Small intestine (tissue), 7 donors: ENCODE data around the gene RASSF1. TPM values are rescaled to one million over a fixed set of nuclear protein-coding genes. Genes with fewer than 3 reads are reported as not detected.

Experiments
- DNase-seq, 2 donors: peaks; one replicate each; pipeline versions ENCODE4 v3.0.0 to v3.0.0-alpha.2; 2013
- FAIRE-seq: peaks from 2 replicates; lab custom pipeline; 2012; peaks lifted over from hg19 to GRCh38; lab: Jason Lieb, UNC
- H3K27ac ChIP-seq, 3 donors: one replicate each; pipeline ENCODE4 v1.5.1; 2013; ENCODE audit warnings: low read length in 2 of 3, mild to moderate bottlenecking in 2 of 3, control low read depth in 1 of 3, inconsistent platforms in 1 of 3, low read depth in 1 of 3, moderate library complexity in 1 of 3
- H3K27me3 ChIP-seq, 3 donors: one replicate each; pipeline ENCODE4 v1.6.1; 2013; ENCODE audit warnings: low read length in 3 of 3, inconsistent platforms in 1 of 3; ENCODE audit not compliant: control insufficient read depth in 3 of 3, insufficient read depth in 3 of 3
- H3K36me3 ChIP-seq, 3 donors: one replicate each; pipeline ENCODE4 v1.6.1; 2013; ENCODE audit warnings: low read length in 3 of 3, inconsistent platforms in 1 of 3, low read depth in 1 of 3, mild to moderate bottlenecking in 1 of 3, moderate library complexity in 1 of 3; ENCODE audit not compliant: control insufficient read depth in 3 of 3, insufficient read depth in 2 of 3
- H3K4me1 ChIP-seq, 3 donors: one replicate each; pipeline ENCODE4 v1.6.1; 2013; ENCODE audit warnings: low read length in 2 of 3, inconsistent platforms in 1 of 3, low read depth in 1 of 3, mild to moderate bottlenecking in 1 of 3, moderate library complexity in 1 of 3; ENCODE audit not compliant: control insufficient read depth in 3 of 3, insufficient read depth in 2 of 3
- H3K4me3 ChIP-seq, 3 donors: one replicate each; pipeline ENCODE4 v1.5.1; 2013; ENCODE audit warnings: low read length in 3 of 3, control low read depth in 1 of 3, inconsistent platforms in 1 of 3, low read depth in 1 of 3, mild to moderate bottlenecking in 1 of 3, moderate library complexity in 1 of 3
- H3K9me3 ChIP-seq, 2 donors: one replicate each; pipeline ENCODE4 v1.6.1; 2013; ENCODE audit warnings: low read depth in 1 of 2, low read length in 1 of 2; ENCODE audit not compliant: control insufficient read depth in 2 of 2, insufficient read depth in 1 of 2
- WGBS, 3 donors: extraction: QIAGEN DNeasy Blood & Tissue Kit; methylation state at CpG; one replicate each; pipeline ENCODE4 v1.1.7; 2013; 5-methylcytosine and 5-hydroxymethylcytosine counted together
- polyA plus RNA-seq, 4 donors: library from polyadenylated mRNA; stranded (reverse) in 3 of 4; unstranded in 1 of 4; fragments of 200-250 nt in 3 of 4; fragments of 120-200 nt in 1 of 4; gene quantifications; one replicate each; pipeline versions ENCODE4 v1.2.1 to v1.2.3, GENCODE V29; 2013
- donor health status: healthy with polysubstance abuse.
- donor health status: control.
- donor health status: control.
- donor health status: Bipolar disorder and iron deficiency.
- donor health status: healthy.

RASSF1 gene
- polyA plus RNA-seq, 4 donors, result 16.3 to 39.0 (median 26.2) TPM

- 93 to 95% (median 94%) methylated on average over 18 of the region's 18 CpGs for WGBS, 3 donors
- Histone ChIP-seq H3K4me3 (no peak overlapping the region), H3K4me1 (peaks cover 7 to 36% (median 9%) of the 10 kb centered on the region in 3 donors), H3K36me3 (peaks cover 0 to 22% (median 0%) of the 10 kb centered on the region in 3 donors), H3K27me3 (no peaks in the 10 kb centered on the region), H3K27ac (no peak overlapping the region), H3K9me3 (no peaks in the 10 kb centered on the region)
- FAIRE-seq (no peak), DNase-seq (no peak)
Measured at GRCh38 chr3:50296721-50297383, 43.8 kb downstream of the RASSF1 start.

GRCh38 chr3:50295553-50296431, 44.8 kb downstream of the RASSF1 start:
- FAIRE-seq, result no peak
- H3K4me3 ChIP-seq, result no peak overlapping the region
- no peaks in the 10 kb centered on the region for H3K9me3 ChIP-seq
- WGBS, 3 donors, result 87 to 92% (median 89%) methylated on average over 8 of the region's 8 CpGs
- H3K36me3 ChIP-seq, result peaks cover 0 to 24% (median 0%) of the 10 kb centered on the region in 3 donors
- H3K27ac ChIP-seq, result no peak overlapping the region
- peaks cover 5 to 43% (median 9%) of the 10 kb centered on the region in 3 donors for H3K4me1 ChIP-seq
- no peaks in the 10 kb centered on the region for H3K27me3 ChIP-seq
- no peak for DNase-seq

- no peak overlapping the region for H3K27ac ChIP-seq
- no peak for FAIRE-seq
- 92 to 94% (median 92%) methylated on average over 22 of the region's 22 CpGs for WGBS, 3 donors
Measured at GRCh38 chr3:50294492-50295403, 45.9 kb downstream of the RASSF1 start.

DNA sequence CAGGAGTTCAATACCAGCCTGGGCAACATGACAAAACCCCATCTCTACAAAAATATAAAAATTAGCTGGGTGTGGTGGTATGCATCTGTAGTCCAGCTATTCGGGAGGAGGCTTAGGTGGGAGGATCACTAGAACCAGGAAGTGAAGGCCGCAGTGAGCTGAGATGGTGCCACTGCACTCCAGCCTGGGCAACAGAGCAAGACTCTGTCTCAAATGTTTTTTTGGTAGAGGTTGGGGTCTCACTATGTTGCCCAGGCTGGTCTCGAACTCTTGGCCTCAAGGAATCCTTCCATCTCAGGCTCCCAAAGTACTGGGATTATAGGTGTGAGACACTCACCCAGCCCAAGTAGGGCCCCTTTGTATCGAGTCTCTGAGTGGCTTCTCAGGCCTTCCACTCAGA, 46.5 kb downstream of the RASSF1 start:
- DNase-seq (no peak), FAIRE-seq (no peak)
- H3K4me1 ChIP-seq, result peaks cover 0 to 37% (median 5%) of the 10 kb centered on the region in 3 donors
- peaks cover 0 to 41% (median 0%) of the 10 kb centered on the region in 3 donors for H3K36me3 ChIP-seq
- WGBS, 3 donors, result 84 to 91% (median 88%) methylated on average over 4 of the region's 4 CpGs
- H3K9me3 ChIP-seq, result no peaks in the 10 kb centered on the region
- no peak overlapping the region for H3K27ac ChIP-seq
- no peaks in the 10 kb centered on the region for H3K27me3 ChIP-seq
- no peak overlapping the region for H3K4me3 ChIP-seq

More at GRCh38 chr3:50294492-50295403, 45.9 kb downstream of the RASSF1 start:
- Histone ChIP-seq H3K36me3 (peaks cover 0 to 34% (median 0%) of the 10 kb centered on the region in 3 donors), H3K27me3 (no peaks in the 10 kb centered on the region), H3K9me3 (no peaks in the 10 kb centered on the region), H3K4me3 (no peak overlapping the region), H3K4me1 (peaks cover 0 to 38% (median 5%) of the 10 kb centered on the region in 3 donors)
- no peak for DNase-seq

DNA sequence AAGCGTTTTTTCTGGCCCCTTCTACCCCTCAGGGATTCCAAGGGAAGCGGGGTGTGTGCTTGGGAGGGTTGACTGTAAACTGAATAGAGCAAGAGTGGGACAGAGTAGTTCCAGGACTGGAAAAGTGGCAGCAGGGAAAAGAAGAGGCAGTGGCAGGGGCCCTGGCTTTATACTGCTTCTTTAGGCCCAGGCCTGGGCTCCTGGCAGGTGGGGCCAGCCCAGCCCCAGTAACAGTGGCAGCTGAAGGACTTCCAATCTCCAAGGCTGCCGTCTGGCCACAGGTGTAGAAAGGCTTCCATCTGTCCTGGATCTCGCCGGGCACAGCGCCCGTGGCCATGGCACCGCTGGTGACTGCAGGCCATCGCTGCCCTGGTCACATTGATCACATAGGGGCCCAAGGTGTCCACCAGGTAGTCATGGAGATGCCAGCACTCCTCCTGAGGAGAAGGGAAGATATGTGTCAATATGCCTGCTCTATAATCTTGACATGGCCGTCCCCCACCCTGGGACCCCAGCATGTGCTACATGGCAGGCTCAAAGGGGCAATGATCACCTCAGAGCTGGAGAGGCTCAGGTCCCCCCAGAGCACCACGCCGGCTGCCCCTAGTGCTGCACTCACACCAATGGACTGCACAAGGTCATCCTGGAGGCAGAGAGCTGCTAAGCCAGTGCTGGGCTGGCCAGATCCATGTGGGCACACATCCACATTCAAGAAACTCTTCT, 47.4 kb downstream of the RASSF1 start:
- peaks cover 0 to 50% (median 0%) of the 10 kb centered on the region in 3 donors for H3K36me3 ChIP-seq
- DNase-seq (no peak), FAIRE-seq (no peak)
- no peaks in the 10 kb centered on the region for H3K27me3 ChIP-seq
- H3K4me3 ChIP-seq, result no peak overlapping the region
- peak overlapping the region in 2 of 3 donors; percentile 71 for H3K27ac ChIP-seq
- WGBS, 3 donors, result 77 to 82% (median 81%) methylated on average over 12 of the region's 12 CpGs
- no peaks in the 10 kb centered on the region for H3K9me3 ChIP-seq
- peaks cover 0 to 29% (median 0%) of the 10 kb centered on the region in 3 donors for H3K4me1 ChIP-seq

DNA sequence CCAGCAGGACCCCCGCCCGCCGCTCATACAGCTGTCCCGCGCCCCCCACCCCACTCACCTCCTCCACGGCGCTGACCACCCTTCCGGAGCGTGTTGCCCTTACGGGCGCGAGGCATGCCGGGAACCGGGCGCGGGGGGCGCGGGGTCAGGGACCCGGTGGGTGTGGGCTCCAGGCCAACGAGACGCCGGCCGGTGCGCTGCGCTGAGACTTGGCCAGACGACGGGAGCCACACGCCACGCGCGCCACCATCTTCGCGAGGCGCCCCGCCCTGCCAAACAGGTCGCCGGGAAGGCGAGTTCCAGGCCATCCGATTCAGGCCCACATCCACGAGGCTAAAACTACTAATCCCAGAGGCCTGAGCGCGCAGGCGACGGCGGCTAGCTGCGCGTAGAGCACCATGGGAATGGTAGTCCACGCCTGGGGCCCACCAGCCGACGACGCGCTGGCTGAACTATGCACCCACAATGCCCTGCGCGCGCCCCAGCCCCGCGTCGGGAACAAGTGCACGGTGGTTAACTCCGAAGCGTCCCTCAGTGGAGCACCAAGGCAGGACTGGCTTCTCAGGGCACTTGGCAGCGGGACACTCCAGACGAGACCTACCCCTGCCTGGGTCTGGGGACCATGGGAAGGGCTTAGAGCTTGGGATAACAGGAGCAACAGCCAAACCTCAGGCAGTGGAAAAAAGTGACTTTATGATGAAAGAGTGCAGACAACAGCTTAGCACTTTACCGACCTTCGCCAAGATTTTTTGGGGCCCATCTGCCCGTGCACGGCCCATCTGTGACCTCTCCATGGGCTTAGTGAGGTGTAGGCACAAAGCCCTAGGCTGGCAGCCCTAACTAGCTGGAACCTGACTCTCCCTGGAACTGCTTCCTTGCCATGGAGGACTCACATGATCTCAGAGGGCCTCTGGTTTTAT, 48.2 kb downstream of the RASSF1 start, which contains the start of gene IFRD2:
TSS of gene IFRD2 (minus strand) at position 271 of the 920 bp plus-strand sequence. CDS start at position 116, 155 bp downstream.
- WGBS, 3 donors, result 0 to 1% (median 1%) methylated on average over 60 to 67 of the region's 67 CpGs
- H3K27ac ChIP-seq, result peak within 1 kb of the TSS; percentile 65 to 93 (median 83)
- H3K4me1 ChIP-seq, result peaks cover 0 to 24% (median 0%) of the 10 kb centered on the region in 3 donors
- FAIRE-seq, result no peak
- peak; percentile 98 to 99 for DNase-seq
- H3K27me3 ChIP-seq, result no peaks in the 10 kb centered on the region
- H3K4me3 ChIP-seq, result peak within 1 kb of the TSS; percentile 68 to 89 (median 83)
- peaks cover under 1 to 54% (median 6%) of the 10 kb centered on the region in 3 donors for H3K36me3 ChIP-seq
- H3K9me3 ChIP-seq, result no peaks in the 10 kb centered on the region
